ENCODE measurements around the gene TMEM132D.

Gene TMEM132D

DNA sequence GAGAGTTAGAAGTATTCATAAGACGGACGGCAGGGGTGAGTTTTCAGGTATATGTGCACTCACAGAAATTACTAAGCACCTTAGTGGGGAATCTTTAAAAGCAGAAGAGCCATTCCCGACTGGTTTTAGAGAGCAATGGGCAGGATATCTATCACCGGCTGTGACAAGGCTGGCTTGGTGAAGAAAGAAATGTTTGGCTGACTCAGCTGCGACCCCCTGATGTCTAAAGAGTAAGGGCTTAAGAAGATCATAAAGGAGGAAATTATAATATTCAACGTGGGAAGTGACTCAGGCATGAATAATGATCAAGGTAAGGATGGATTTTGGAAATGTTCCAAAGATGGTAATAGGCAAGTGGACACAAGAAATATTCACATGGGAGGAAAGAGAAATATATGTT, 407.6 kb downstream of the TMEM132D start:
- TF ChIP-seq POLR2A (IDR thresholded peaks at IDR 0.05; ENCODE audit: extremely low read depth, insufficient read length) (no peak), MYC (IDR thresholded peaks at IDR 0.05; ENCODE audit: low read depth, low read length) (no peak)
- TF ChIP-seq, protein P1, sequence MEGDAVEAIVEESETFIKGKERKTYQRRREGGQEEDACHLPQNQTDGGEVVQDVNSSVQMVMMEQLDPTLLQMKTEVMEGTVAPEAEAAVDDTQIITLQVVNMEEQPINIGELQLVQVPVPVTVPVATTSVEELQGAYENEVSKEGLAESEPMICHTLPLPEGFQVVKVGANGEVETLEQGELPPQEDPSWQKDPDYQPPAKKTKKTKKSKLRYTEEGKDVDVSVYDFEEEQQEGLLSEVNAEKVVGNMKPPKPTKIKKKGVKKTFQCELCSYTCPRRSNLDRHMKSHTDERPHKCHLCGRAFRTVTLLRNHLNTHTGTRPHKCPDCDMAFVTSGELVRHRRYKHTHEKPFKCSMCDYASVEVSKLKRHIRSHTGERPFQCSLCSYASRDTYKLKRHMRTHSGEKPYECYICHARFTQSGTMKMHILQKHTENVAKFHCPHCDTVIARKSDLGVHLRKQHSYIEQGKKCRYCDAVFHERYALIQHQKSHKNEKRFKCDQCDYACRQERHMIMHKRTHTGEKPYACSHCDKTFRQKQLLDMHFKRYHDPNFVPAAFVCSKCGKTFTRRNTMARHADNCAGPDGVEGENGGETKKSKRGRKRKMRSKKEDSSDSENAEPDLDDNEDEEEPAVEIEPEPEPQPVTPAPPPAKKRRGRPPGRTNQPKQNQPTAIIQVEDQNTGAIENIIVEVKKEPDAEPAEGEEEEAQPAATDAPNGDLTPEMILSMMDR (IDR thresholded peaks at IDR 0.05; ENCODE audit: low read depth, low read length) = no peak
- TF ChIP-seq, protein P2, sequence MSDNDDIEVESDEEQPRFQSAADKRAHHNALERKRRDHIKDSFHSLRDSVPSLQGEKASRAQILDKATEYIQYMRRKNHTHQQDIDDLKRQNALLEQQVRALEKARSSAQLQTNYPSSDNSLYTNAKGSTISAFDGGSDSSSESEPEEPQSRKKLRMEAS (IDR thresholded peaks at IDR 0.05; ENCODE audit: low read depth, low read length) = no peak
- no peak for DNase-seq (ENCODE audit: low read depth)
- no peak overlapping the region for H3K4me3 ChIP-seq (ENCODE audit: low read depth, low read length)

DNA sequence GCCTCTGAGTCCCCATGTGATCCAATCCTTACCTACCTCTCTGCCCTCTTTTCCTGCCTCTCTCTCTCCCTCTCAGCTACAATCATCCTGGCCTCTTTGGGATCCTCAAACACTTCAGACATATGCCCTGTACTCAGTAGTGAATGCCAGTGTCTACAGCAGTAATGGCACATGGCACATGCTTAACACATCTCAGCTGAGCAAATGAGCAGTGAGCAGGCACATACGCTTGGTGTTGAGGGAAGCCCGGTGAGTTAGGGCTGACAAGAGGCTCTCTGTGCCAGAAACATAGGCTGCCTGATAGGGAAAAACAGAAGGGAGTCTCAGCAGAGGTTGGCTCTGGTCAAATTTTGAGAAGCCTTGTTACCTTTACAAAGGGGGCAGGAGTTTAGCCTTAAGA, 409.1 kb downstream of the TMEM132D start:
- TF ChIP-seq, protein P2 (IDR thresholded peaks at IDR 0.05; ENCODE audit: low read depth, low read length) = no peak
- TF ChIP-seq, protein P1 (IDR thresholded peaks at IDR 0.05; ENCODE audit: low read depth, low read length) = no peak
- TF ChIP-seq MYC (IDR thresholded peaks at IDR 0.05; ENCODE audit: low read depth, low read length) (no peak), POLR2A (IDR thresholded peaks at IDR 0.05; ENCODE audit: extremely low read depth, insufficient read length) (no peak)
- H3K4me3 ChIP-seq (ENCODE audit: low read depth, low read length) = no peak overlapping the region
- no peak for DNase-seq (ENCODE audit: low read depth)

DNA sequence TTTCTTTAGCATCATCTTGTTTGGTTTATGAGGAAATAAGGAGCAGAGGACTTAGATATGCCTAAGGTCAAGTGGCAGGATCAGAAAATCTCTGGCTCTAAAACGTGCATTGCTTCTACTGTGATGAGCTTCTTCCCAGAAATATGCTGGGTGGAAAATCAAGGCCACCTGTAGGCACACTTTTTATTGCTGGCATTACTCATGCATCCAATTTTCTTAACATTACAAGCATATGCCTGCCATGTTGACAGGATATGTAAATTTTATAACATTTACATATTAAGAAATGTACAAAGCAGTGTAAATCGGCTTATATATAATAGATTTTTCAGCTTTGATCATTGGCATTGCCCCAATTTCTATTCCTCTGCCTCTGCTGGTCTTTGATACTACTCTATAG, 409.6 kb downstream of the TMEM132D start:
- TF ChIP-seq, protein P1 (IDR thresholded peaks at IDR 0.05; ENCODE audit: low read depth, low read length) = no peak
- TF ChIP-seq, protein P2 (IDR thresholded peaks at IDR 0.05; ENCODE audit: low read depth, low read length) = no peak
- TF ChIP-seq MYC (IDR thresholded peaks at IDR 0.05; ENCODE audit: low read depth, low read length) (no peak), POLR2A (IDR thresholded peaks at IDR 0.05; ENCODE audit: extremely low read depth, insufficient read length) (no peak)
- DNase-seq (ENCODE audit: low read depth) = no peak
- no peak overlapping the region for H3K4me3 ChIP-seq (ENCODE audit: low read depth, low read length)

DNA sequence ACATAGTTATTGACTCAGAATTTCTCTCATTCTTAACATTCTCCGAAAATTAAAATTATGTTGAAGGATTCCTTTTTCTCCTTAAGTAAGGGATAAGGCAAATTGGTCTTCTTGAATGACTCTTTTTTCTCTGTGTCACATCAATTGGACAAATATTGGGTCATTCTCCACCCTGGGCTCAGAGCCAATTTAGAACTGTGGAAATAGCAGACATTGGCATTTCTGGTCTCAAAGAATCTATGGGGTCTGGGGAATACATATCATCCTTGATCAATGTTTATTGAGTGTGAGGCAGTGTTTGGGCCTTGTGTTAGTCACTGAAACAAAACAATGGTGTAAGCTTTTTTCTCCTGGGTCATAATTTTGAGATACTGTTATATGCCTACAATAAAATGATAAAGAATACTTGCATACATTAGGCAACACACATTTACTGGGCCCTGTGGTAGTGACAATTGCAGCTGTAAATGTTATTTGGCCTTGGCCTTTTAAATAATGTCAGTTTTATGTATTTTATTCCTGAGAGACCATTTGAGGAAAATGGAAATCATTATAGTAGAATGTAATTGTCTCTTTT, 414.6 kb downstream of the TMEM132D start:
- TF ChIP-seq MYC (IDR thresholded peaks at IDR 0.05; ENCODE audit: low read depth, low read length) = no peak
- TF ChIP-seq, protein P1 (IDR thresholded peaks at IDR 0.05; ENCODE audit: low read depth, low read length) = no peak
- TF ChIP-seq, protein P2 (IDR thresholded peaks at IDR 0.05; ENCODE audit: low read depth, low read length) = no peak
- TF ChIP-seq POLR2A (IDR thresholded peaks at IDR 0.05; ENCODE audit: extremely low read depth, insufficient read length) = no peak
- H3K4me3 ChIP-seq (ENCODE audit: low read depth, low read length) = no peak overlapping the region
- DNase-seq (ENCODE audit: low read depth) = no peak

DNA sequence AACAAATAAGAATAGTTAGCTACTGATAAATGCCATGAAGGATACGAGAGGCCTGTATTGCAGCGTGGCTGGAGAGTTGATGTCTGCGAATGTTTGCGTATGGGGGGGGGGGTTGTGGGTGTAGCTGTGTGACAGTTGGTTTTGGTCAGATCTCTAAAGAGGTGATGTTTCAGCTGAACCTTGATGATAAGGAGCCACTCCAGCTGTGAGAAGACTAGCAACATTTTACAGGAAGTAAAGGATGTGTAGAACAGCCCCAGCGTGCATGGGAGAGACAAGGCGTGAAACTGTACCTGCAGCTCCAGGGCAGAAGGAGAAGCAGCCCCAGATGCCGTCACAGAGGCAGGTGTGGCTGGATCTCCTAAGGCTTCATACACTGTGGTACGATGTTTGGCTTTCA, 416.9 kb downstream of the TMEM132D start:
- H3K4me3 ChIP-seq (ENCODE audit: low read depth, low read length) = no peak overlapping the region
- no peak for DNase-seq (ENCODE audit: low read depth)
- no peak for TF ChIP-seq POLR2A (IDR thresholded peaks at IDR 0.05; ENCODE audit: extremely low read depth, insufficient read length)
- TF ChIP-seq, protein P2 (IDR thresholded peaks at IDR 0.05; ENCODE audit: low read depth, low read length) = no peak
- no peak for TF ChIP-seq MYC (IDR thresholded peaks at IDR 0.05; ENCODE audit: low read depth, low read length)
- TF ChIP-seq, protein P1 (IDR thresholded peaks at IDR 0.05; ENCODE audit: low read depth, low read length) = no peak
